ENCODE measurements around the gene APOBEC3B. TPM values are rescaled to one million over a fixed set of nuclear protein-coding genes. Genes with fewer than 3 reads are reported as not detected.
"Not testable (repeated sequence)": the region's sequence is repeated elsewhere in the genome, so short reads cannot be mapped to it uniquely, and the experiment has no call there.

Gene APOBEC3B
- total and polyA plus RNA-seq, 2 experiments from 2014 or later, result 4.1 to 10.6 TPM

DNA sequence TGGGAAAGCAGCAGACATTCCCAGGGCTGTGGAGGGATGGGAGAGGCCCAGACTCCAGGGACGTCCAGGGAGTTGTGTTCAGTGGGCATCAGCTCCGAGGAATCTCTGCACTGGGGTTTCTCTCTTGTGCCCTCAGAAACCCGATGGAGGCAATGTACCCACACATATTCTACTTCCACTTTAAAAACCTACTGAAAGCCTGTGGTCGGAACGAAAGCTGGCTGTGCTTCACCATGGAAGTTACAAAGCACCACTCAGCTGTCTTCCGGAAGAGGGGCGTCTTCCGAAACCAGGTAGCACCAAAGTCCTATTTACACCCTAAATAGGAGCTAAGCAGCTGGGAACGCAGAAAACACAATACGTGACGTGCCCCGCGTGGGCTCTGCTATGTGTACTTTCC lies 47.1 kb downstream of the APOBEC3B start:
- no peaks in the 10 kb centered on the region for H3K36me3 ChIP-seq (ENCODE audit: low read depth)
- no peaks in the 10 kb centered on the region for H4K20me1 ChIP-seq (ENCODE audit: insufficient read depth)
- 90 to 91% methylated on average over 13 of the region's 13 CpGs for WGBS, 2 experiments (ENCODE audit: low coverage in 1 of 2, low lambda C conversion rate in 2 of 2, missing lambda C conversion rate in 2 of 2)
- no peak overlapping the region for H3K4me3 ChIP-seq
- DNase-seq, result no peak
- no peaks in the 10 kb centered on the region for H3F3A ChIP-seq (ENCODE audit: insufficient read depth)
- no peak overlapping the region for H3K27ac ChIP-seq
- in situ Hi-C loops (cut with MboI), result no loop called here
- no peaks in the 10 kb centered on the region for H3K27me3 ChIP-seq (replicated peaks; ENCODE audit: insufficient read depth)
- TF ChIP-seq EZH2 (IDR thresholded peaks at IDR 0.05; ENCODE audit: insufficient read depth, poor library complexity, severe bottlenecking) (no peak), EZH2phosphoT487 (IDR thresholded peaks at IDR 0.05; ENCODE audit: insufficient read depth, low read depth) (no peak)
- no peak overlapping the region for H3K9ac ChIP-seq
- no peaks in the 10 kb centered on the region for H3K9me2 ChIP-seq (ENCODE audit: insufficient read depth)
- H3K4me2 ChIP-seq (ENCODE audit: unreplicated experiment), result no peak overlapping the region
- no peak overlapping the region for H2AFZ ChIP-seq
- no peaks in the 10 kb centered on the region for H3K79me2 ChIP-seq (ENCODE audit: insufficient read depth)
- no peaks in the 10 kb centered on the region for H3K4me1 ChIP-seq (ENCODE audit: insufficient read depth)
- no peaks in the 10 kb centered on the region for H3K9me3 ChIP-seq (ENCODE audit: low read depth)

DNA sequence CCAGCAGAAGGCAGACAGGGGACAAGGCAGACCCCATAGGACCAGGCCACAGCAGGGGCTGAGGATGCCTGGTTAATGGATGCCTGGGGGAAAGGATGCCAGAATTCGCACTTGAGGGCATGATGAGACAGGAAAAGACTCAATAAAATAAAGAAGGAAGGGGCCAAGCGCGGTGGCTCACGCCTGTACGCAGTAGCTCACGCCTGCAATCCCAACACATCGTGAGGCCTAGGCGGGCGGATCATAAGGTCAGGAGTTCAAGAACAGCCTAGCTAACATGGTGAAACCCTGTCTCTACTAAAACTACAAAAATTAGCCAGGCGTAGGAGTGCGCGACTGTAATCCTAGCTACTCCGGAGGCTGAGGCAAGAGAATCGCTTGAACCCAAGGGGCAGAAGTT lies 48.6 kb downstream of the APOBEC3B start:
- H3K4me2 ChIP-seq (ENCODE audit: unreplicated experiment), result no peak overlapping the region
- DNase-seq, result no peak
- no peak overlapping the region for H2AFZ ChIP-seq
- H3K4me1 ChIP-seq (ENCODE audit: insufficient read depth), result no peaks in the 10 kb centered on the region
- H3K36me3 ChIP-seq (ENCODE audit: low read depth), result no peaks in the 10 kb centered on the region
- no peak overlapping the region for H3K4me3 ChIP-seq
- H3K27me3 ChIP-seq (replicated peaks; ENCODE audit: insufficient read depth), result no peaks in the 10 kb centered on the region
- no peak overlapping the region for H3K9ac ChIP-seq
- no peak overlapping the region for H3K27ac ChIP-seq
- H3K9me3 ChIP-seq (ENCODE audit: low read depth), result no peaks in the 10 kb centered on the region
- 93 to 96% methylated on average over 14 of the region's 14 CpGs for WGBS, 2 experiments (ENCODE audit: low coverage in 1 of 2, low lambda C conversion rate in 2 of 2, missing lambda C conversion rate in 2 of 2)
- H3K79me2 ChIP-seq (ENCODE audit: insufficient read depth), result no peaks in the 10 kb centered on the region
- no peaks in the 10 kb centered on the region for H4K20me1 ChIP-seq (ENCODE audit: insufficient read depth)
- in situ Hi-C loops (cut with MboI), result no loop called here
- no peaks in the 10 kb centered on the region for H3F3A ChIP-seq (ENCODE audit: insufficient read depth)
- no peaks in the 10 kb centered on the region for H3K9me2 ChIP-seq (ENCODE audit: insufficient read depth)
- TF ChIP-seq EZH2 (IDR thresholded peaks at IDR 0.05; ENCODE audit: insufficient read depth, poor library complexity, severe bottlenecking), result no peak

DNA sequence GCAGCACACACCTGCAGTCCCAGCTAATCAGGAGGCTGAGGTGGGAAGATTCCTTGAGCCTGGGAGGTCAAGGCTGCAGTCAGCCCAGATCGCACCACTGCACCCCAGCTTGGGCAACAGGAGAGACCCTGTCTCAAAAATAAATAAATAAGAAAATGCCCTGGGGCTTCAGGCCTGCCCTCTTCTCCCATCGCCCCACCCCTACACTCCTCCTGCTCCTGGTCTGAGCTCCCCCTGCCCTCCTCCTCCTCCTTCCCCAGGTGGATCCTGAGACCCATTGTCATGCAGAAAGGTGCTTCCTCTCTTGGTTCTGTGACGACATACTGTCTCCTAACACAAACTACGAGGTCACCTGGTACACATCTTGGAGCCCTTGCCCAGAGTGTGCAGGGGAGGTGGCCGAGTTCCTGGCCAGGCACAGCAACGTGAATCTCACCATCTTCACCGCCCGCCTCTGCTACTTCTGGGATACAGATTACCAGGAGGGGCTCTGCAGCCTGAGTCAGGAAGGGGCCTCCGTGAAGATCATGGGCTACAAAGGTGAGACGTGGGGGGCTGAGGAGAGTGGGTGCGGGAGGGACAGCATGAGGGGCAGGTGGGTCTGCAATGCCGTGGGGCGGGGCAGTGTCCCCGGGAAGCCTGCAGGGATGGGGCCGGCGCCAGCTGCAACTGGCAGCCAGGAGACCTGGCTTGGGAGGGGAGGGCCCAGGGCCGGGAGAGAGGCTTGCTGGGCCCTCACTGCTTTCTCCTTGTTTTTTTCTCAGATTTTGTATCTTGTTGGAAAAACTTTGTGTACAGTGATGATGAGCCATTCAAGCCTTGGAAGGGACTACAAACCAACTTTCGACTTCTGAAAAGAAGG lies 49.5 kb downstream of the APOBEC3B start:
- H3F3A ChIP-seq (ENCODE audit: insufficient read depth); H3K9me3 ChIP-seq (ENCODE audit: low read depth); H3K79me2 ChIP-seq (ENCODE audit: insufficient read depth); H3K9me2 ChIP-seq (ENCODE audit: insufficient read depth); H3K27me3 ChIP-seq (replicated peaks; ENCODE audit: insufficient read depth); H2AFZ ChIP-seq; H3K27ac ChIP-seq; H3K9ac ChIP-seq; H3K4me1 ChIP-seq (ENCODE audit: insufficient read depth); H3K36me3 ChIP-seq (ENCODE audit: low read depth); H4K20me1 ChIP-seq (ENCODE audit: insufficient read depth); H3K4me2 ChIP-seq (ENCODE audit: unreplicated experiment); DNase-seq; H3K4me3 ChIP-seq; in situ Hi-C loops (cut with MboI): not testable (repeated sequence)
- 51 to 59% methylated on average over 9 to 17 of the region's 18 CpGs for WGBS, 2 experiments (ENCODE audit: low coverage in 1 of 2, low lambda C conversion rate in 2 of 2, missing lambda C conversion rate in 2 of 2)

DNA sequence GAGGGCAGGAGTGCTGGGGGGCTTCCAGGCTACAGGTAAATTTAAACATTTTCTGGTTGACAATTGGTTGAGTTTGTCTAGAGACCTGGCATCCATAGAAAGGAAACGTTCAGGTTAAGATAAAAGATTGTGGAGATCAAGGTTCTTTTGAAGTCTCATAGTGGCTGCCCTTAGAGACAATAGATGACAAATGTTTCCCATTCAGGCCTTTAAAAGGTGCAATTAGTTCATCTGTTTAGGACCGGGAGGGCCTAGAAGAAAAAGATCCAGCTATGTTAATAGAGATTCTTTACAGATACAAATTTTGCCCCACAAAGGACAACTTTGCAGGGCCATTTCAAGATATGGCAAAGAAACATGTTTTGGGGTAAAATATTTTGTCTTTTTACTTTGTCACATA lies 54.9 kb downstream of the APOBEC3B start:
- H3K27me3 ChIP-seq (replicated peaks; ENCODE audit: insufficient read depth); H2AFZ ChIP-seq; H3K4me3 ChIP-seq; H3K9me2 ChIP-seq (ENCODE audit: insufficient read depth); H3K36me3 ChIP-seq (ENCODE audit: low read depth); H3K79me2 ChIP-seq (ENCODE audit: insufficient read depth); in situ Hi-C loops (cut with MboI); H3K27ac ChIP-seq; H3K4me1 ChIP-seq (ENCODE audit: insufficient read depth); H3F3A ChIP-seq (ENCODE audit: insufficient read depth); DNase-seq; H3K4me2 ChIP-seq (ENCODE audit: unreplicated experiment); H4K20me1 ChIP-seq (ENCODE audit: insufficient read depth); H3K9ac ChIP-seq; H3K9me3 ChIP-seq (ENCODE audit: low read depth): not testable (repeated sequence)
- WGBS, 2 experiments (ENCODE audit: low coverage in 1 of 2, low lambda C conversion rate in 2 of 2, missing lambda C conversion rate in 2 of 2), result 51 to 52% methylated on average over 2 of the region's 2 CpGs

Data from GM23248 (cell line).